Thoracic aorta (tissue), 2 donors: ENCODE data around the gene POC1A. TPM values are rescaled to one million over a fixed set of nuclear protein-coding genes. Genes with fewer than 3 reads are reported as not detected.
"Not testable (repeated sequence)": the region's sequence is repeated elsewhere in the genome, so short reads cannot be mapped to it uniquely, and the experiment has no call there.

ENCODE experiments used
- ATAC-seq: fragments of 150-250 bp; one replicate; pipeline ENCODE4 v1.8.0; 2017; ENCODE audit warnings: low read depth; ENCODE audit not compliant: insufficient number of reproducible peaks, low FRiP score
- DNase-seq: peaks from one replicate; pipeline ENCODE4 v3.0.0-alpha.2; 2020; ENCODE audit warnings: low spot score
- H3K27ac ChIP-seq, 2 donors: fragments of 200-600 bp; sonication (generic); 1 replicate in 1 of 2; 2 replicates in 1 of 2; pipeline ENCODE4 v1.5.1; 2016; ENCODE audit warnings: mild to moderate bottlenecking in 2 of 2, moderate library complexity in 2 of 2
- H3K27me3 ChIP-seq: fragments of 200-600 bp; sonication (generic); replicated peaks from 2 replicates; pipeline ENCODE4 v1.6.0; 2016; ENCODE audit warnings: mild to moderate bottlenecking; ENCODE audit not compliant: insufficient read depth
- H3K36me3 ChIP-seq: fragments of 200-600 bp; sonication (generic); one replicate; pipeline ENCODE4 v1.5.1; 2016
- H3K4me1 ChIP-seq, 2 donors: fragments of 200-600 bp; sonication (generic); 1 replicate in 1 of 2; 2 replicates in 1 of 2; pipeline versions ENCODE4 v1.5.1 to v1.6.0; 2016; ENCODE audit warnings: low read depth in 2 of 2, mild to moderate bottlenecking in 1 of 2; ENCODE audit not compliant: control insufficient read depth in 1 of 2
- H3K4me3 ChIP-seq: fragments of 200-600 bp; sonication (generic); 2 replicates; pipeline ENCODE4 v1.5.1; 2016; ENCODE audit warnings: mild to moderate bottlenecking
- H3K9me3 ChIP-seq: fragments of 200-600 bp; sonication (generic); 2 replicates; pipeline ENCODE4 v1.5.1; 2016
- CTCF ChIP-seq: fragments of 200-600 bp; sonication (generic); IDR thresholded peaks from one replicate; pipeline ENCODE4 v1.5.1; 2019; ENCODE audit warnings: antibody characterized with exemption
- total RNA-seq, 2 donors: library from RNA; depleted of rRNA; stranded (reverse); fragments of >200 nt; gene quantifications; one replicate each; pipeline versions ENCODE4 v1.1.0 to v1.2.3, GENCODE V29; 2016

POC1A gene
- total RNA-seq, 2 donors from 2014 or later: 8.1 TPM; not detected in 1

GRCh38 chr3:52162250-52162872 is 8.1 kb upstream of the POC1A start:
- H3K27ac ChIP-seq: no peak overlapping the region
- no peak overlapping the region for H3K4me3 ChIP-seq
- H3K4me1 ChIP-seq: no peaks in the 10 kb centered on the region
- H3K36me3 ChIP-seq: no peaks in the 10 kb centered on the region
- no peak for TF ChIP-seq CTCF
- no peak for ATAC-seq
- DNase-seq: no peak
- no peaks in the 10 kb centered on the region for H3K27me3 ChIP-seq
- no peaks in the 10 kb centered on the region for H3K9me3 ChIP-seq

- no peaks in the 10 kb centered on the region for H3K9me3 ChIP-seq
- H3K27me3 ChIP-seq: no peaks in the 10 kb centered on the region
- no peak for TF ChIP-seq CTCF
- H3K4me3 ChIP-seq: no peak overlapping the region
- no peaks in the 10 kb centered on the region for H3K36me3 ChIP-seq
- no peak overlapping the region for H3K27ac ChIP-seq
- ATAC-seq (no peak), DNase-seq (no peak)
- peaks cover 0 to 3% of the 10 kb centered on the region in 2 donors for H3K4me1 ChIP-seq
These were observed 5.3 kb upstream of the POC1A start for GRCh38 chr3:52159503-52159902.

DNA sequence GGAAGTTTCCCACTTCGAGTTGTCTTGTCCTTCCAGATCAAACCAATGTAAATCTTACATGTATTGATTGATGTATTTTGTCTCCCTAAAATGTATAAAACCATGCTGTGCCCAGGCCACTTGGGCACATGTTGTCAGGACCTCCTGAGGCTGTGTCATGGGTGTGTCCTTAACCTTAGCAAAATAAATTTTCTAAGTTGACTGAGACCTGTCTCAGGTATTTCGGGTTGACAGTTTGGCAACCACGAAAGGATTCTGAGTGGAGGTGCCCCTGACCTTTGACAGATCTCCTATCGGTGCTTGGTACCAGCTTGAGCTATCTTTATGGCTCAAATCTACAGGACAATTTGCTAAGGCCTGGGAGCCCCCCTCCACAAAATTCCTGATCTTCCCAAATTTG is 1.7 kb upstream of the POC1A start:
- Histone ChIP-seq H3K9me3 (no peaks in the 10 kb centered on the region), H3K36me3 (no peaks in the 10 kb centered on the region), H3K4me1 (peaks cover 9 to 11% of the 10 kb centered on the region in 2 donors), H3K27me3 (no peaks in the 10 kb centered on the region), H3K27ac (no peak overlapping the region), H3K4me3 (no peak overlapping the region)
- no peak for TF ChIP-seq CTCF
- DNase-seq: no peak
- ATAC-seq: no peak

- H3K27ac ChIP-seq: peak overlapping the region; percentile 73 to 81
- DNase-seq: no peak
- ATAC-seq: no peak
These were observed 680 bp downstream of the POC1A start for GRCh38 chr3:52153389-52154096.

GRCh38 chr3:52151991-52152390 is 2.2 kb downstream of the POC1A start:
- not testable (repeated sequence) for H3K27ac ChIP-seq, ATAC-seq

More at GRCh38 chr3:52153389-52154096, 680 bp downstream of the POC1A start:
- TF ChIP-seq CTCF: no peak
- Histone ChIP-seq H3K36me3 (no peaks in the 10 kb centered on the region), H3K4me1 (peaks cover 9 to 11% of the 10 kb centered on the region in 2 donors), H3K9me3 (no peaks in the 10 kb centered on the region), H3K27me3 (no peaks in the 10 kb centered on the region), H3K4me3 (peak overlapping the region; percentile 72)

More at GRCh38 chr3:52151991-52152390, 2.2 kb downstream of the POC1A start:
- H3K27me3 ChIP-seq, H3K4me3 ChIP-seq, H3K9me3 ChIP-seq, DNase-seq, H3K36me3 ChIP-seq: not testable (repeated sequence)
- H3K4me1 ChIP-seq: peaks cover 9 to 11% of the 10 kb centered on the region in 2 donors
